Measurements from ENCODE around the gene TNFAIP8L3. TPM values are rescaled to one million over a fixed set of nuclear protein-coding genes. Genes with fewer than 3 reads are reported as not detected.
"Not testable (repeated sequence)": the region's sequence is repeated elsewhere in the genome, so short reads cannot be mapped to it uniquely, and the experiment has no call there.

The TNFAIP8L3 gene
- 1.9 TPM for total RNA-seq

- no peak for DNase-seq
Observed at GRCh38 chr15:51094606-51095569, at the start of gene TNFAIP8L3. Gene TNFAIP8L3, minus strand, starts transcription at chr15:51094906. Its CDS starts 311 bp downstream, at chr15:51094595.

GRCh38 chr15:51144021-51144532, 49.4 kb upstream of the TNFAIP8L3 start:
- no peak for DNase-seq

GRCh38 chr15:51140347-51140746, 45.6 kb upstream of the TNFAIP8L3 start:
- not testable (repeated sequence) for DNase-seq

- DNase-seq: no peak
Observed at GRCh38 chr15:51139091-51139490, 44.4 kb upstream of the TNFAIP8L3 start.

GRCh38 chr15:51137880-51138430, 43.2 kb upstream of the TNFAIP8L3 start:
- DNase-seq: no peak

- DNase-seq: no peak
Observed at GRCh38 chr15:51137024-51137423, 42.3 kb upstream of the TNFAIP8L3 start.

- no peak for DNase-seq
Observed at GRCh38 chr15:51135276-51135675, 40.6 kb upstream of the TNFAIP8L3 start.

GRCh38 chr15:51134416-51135199, 39.9 kb upstream of the TNFAIP8L3 start:
- no peak for DNase-seq

- DNase-seq: no peak
Observed at GRCh38 chr15:51133140-51133765, 38.5 kb upstream of the TNFAIP8L3 start.

- DNase-seq: no peak
Observed at GRCh38 chr15:51132384-51133139, 37.9 kb upstream of the TNFAIP8L3 start.

GRCh38 chr15:51131596-51132290, 37.0 kb upstream of the TNFAIP8L3 start:
- no peak for DNase-seq

- no peak for DNase-seq
Observed at GRCh38 chr15:51130344-51130743, 35.6 kb upstream of the TNFAIP8L3 start.

- no peak for DNase-seq
Observed at GRCh38 chr15:51129535-51130188, 35.0 kb upstream of the TNFAIP8L3 start.

GRCh38 chr15:51128701-51129100, 34.0 kb upstream of the TNFAIP8L3 start:
- no peak for DNase-seq

- no peak for DNase-seq
Observed at GRCh38 chr15:51126842-51127241, 32.1 kb upstream of the TNFAIP8L3 start.

GRCh38 chr15:51123002-51123401, 28.3 kb upstream of the TNFAIP8L3 start:
- DNase-seq: not testable (repeated sequence)

- DNase-seq: no peak
Observed at GRCh38 chr15:51121631-51122225, 27.0 kb upstream of the TNFAIP8L3 start.

- no peak for DNase-seq
Observed at GRCh38 chr15:51121118-51121517, 26.4 kb upstream of the TNFAIP8L3 start.

GRCh38 chr15:51119120-51119519, 24.4 kb upstream of the TNFAIP8L3 start:
- no peak for DNase-seq

- DNase-seq: no peak
Observed at GRCh38 chr15:51117270-51117669, 22.6 kb upstream of the TNFAIP8L3 start.
